Effector memory CD8-positive, alpha-beta T cell (primary cell): Measurements from ENCODE around the gene CRHR1.
A peak's percentile ranks its signal among the peaks of the same experiment; 100 is the strongest.

Source experiments
- ATAC-seq: fragments of 150-1000 bp; cut with Tn5 transposase; replicated peaks from 2 replicates; pipeline ENCODE4 v1.10.0; 2021; ENCODE audit warnings: mild to moderate bottlenecking, moderate library complexity
- DNase-seq, 3 experiments: peaks; one replicate each; pipeline ENCODE4 v3.0.0; 2021
- H3K27ac Mint-ChIP-seq, 2 donors: one replicate each; pipeline ENCODE4 v1.8.0; 2022; ENCODE audit warnings: mild to moderate bottlenecking in 2 of 2, mixed read lengths in 2 of 2, moderate library complexity in 2 of 2
- H3K27me3 Mint-ChIP-seq, 2 donors: one replicate each; pipeline ENCODE4 v1.8.0; 2022; ENCODE audit warnings: mixed read lengths in 2 of 2
- H3K36me3 Mint-ChIP-seq: one replicate; pipeline ENCODE4 v1.8.0; 2022; ENCODE audit warnings: mild to moderate bottlenecking, moderate library complexity, mixed read lengths; ENCODE audit not compliant: insufficient read depth
- H3K4me1 Mint-ChIP-seq, 2 donors: one replicate each; pipeline ENCODE4 v1.8.0; 2022; ENCODE audit warnings: low read depth in 2 of 2, mixed read lengths in 2 of 2
- H3K4me3 Mint-ChIP-seq, 2 donors: one replicate each; pipeline ENCODE4 v1.8.0; 2022; ENCODE audit warnings: mild to moderate bottlenecking in 2 of 2, mixed read lengths in 2 of 2, moderate library complexity in 2 of 2
- H3K9me3 Mint-ChIP-seq, 2 donors: one replicate each; pipeline ENCODE4 v1.8.0; 2022; ENCODE audit warnings: mixed read lengths in 2 of 2

The CRHR1 gene

GRCh38 chr17:45770632-45771270, 13.4 kb upstream of the CRHR1 start:
- Mint-ChIP-seq H3K27ac (no peak overlapping the region), H3K27me3 (peaks cover 64 to 89% of the 10 kb centered on the region in 2 donors), H3K4me1 (peaks cover 0 to 2% of the 10 kb centered on the region in 2 donors), H3K36me3 (no peaks in the 10 kb centered on the region), H3K9me3 (no peaks in the 10 kb centered on the region), H3K4me3 (no peak overlapping the region)
- DNase-seq, result no peak
- no peak for ATAC-seq

GRCh38 chr17:45771271-45771959, 12.7 kb upstream of the CRHR1 start:
- Mint-ChIP-seq H3K27me3 (peaks cover 64 to 89% of the 10 kb centered on the region in 2 donors), H3K4me3 (no peak overlapping the region), H3K9me3 (no peaks in the 10 kb centered on the region), H3K27ac (no peak overlapping the region), H3K4me1 (peaks cover 0 to 2% of the 10 kb centered on the region in 2 donors), H3K36me3 (no peaks in the 10 kb centered on the region)
- DNase-seq (no peak), ATAC-seq (no peak)

- H3K27me3 Mint-ChIP-seq, result peaks cover 69 to 89% of the 10 kb centered on the region in 2 donors
- DNase-seq (no peak), ATAC-seq (no peak)
- no peaks in the 10 kb centered on the region for H3K9me3 Mint-ChIP-seq
- H3K4me1 Mint-ChIP-seq, result peaks cover 0 to 2% of the 10 kb centered on the region in 2 donors
- no peaks in the 10 kb centered on the region for H3K36me3 Mint-ChIP-seq
- no peak overlapping the region for H3K27ac Mint-ChIP-seq
- no peak overlapping the region for H3K4me3 Mint-ChIP-seq
These were observed 9.0 kb upstream of the CRHR1 start for GRCh38 chr17:45775148-45775547.

- Mint-ChIP-seq H3K4me3 (no peak overlapping the region), H3K27me3 (peaks cover 69 to 89% of the 10 kb centered on the region in 2 donors), H3K9me3 (no peaks in the 10 kb centered on the region), H3K36me3 (no peaks in the 10 kb centered on the region), H3K4me1 (peaks cover 0 to 2% of the 10 kb centered on the region in 2 donors), H3K27ac (no peak overlapping the region)
- ATAC-seq, result no peak
- DNase-seq, result no peak
These were observed 8.5 kb upstream of the CRHR1 start for GRCh38 chr17:45775576-45776011.

- Mint-ChIP-seq H3K27ac (no peak overlapping the region), H3K9me3 (no peaks in the 10 kb centered on the region), H3K4me1 (no peaks in the 10 kb centered on the region), H3K27me3 (peaks cover 71 to 89% of the 10 kb centered on the region in 2 donors), H3K4me3 (no peak overlapping the region), H3K36me3 (no peaks in the 10 kb centered on the region)
- ATAC-seq (no peak), DNase-seq (no peak)
These were observed 7.2 kb upstream of the CRHR1 start for GRCh38 chr17:45776896-45777295.

- H3K9me3 Mint-ChIP-seq, result no peaks in the 10 kb centered on the region
- ATAC-seq (no peak), DNase-seq (no peak)
- no peak overlapping the region for H3K27ac Mint-ChIP-seq
- no peaks in the 10 kb centered on the region for H3K4me1 Mint-ChIP-seq
- H3K36me3 Mint-ChIP-seq, result no peaks in the 10 kb centered on the region
- no peak overlapping the region for H3K4me3 Mint-ChIP-seq
- H3K27me3 Mint-ChIP-seq, result peaks cover 76 to 92% of the 10 kb centered on the region in 2 donors
These were observed 6.7 kb upstream of the CRHR1 start for GRCh38 chr17:45777388-45777787.

- peaks cover 73 to 89% of the 10 kb centered on the region in 2 donors for H3K27me3 Mint-ChIP-seq
- peaks cover 0 to 4% of the 10 kb centered on the region in 2 donors for H3K4me1 Mint-ChIP-seq
- DNase-seq, result no peak
- no peaks in the 10 kb centered on the region for H3K9me3 Mint-ChIP-seq
- ATAC-seq, result no peak
- no peak overlapping the region for H3K27ac Mint-ChIP-seq
- H3K4me3 Mint-ChIP-seq, result no peak overlapping the region
- H3K36me3 Mint-ChIP-seq, result no peaks in the 10 kb centered on the region
These were observed 3.2 kb upstream of the CRHR1 start for GRCh38 chr17:45780921-45781320.

GRCh38 chr17:45782889-45783592, 1.1 kb upstream of the CRHR1 start:
- DNase-seq (peak in 1 of 3 experiments; percentile 12), ATAC-seq (peak; percentile 50)
- Mint-ChIP-seq H3K4me1 (peaks cover 0 to 4% of the 10 kb centered on the region in 2 donors), H3K4me3 (peak overlapping the region; percentile 64 to 65), H3K9me3 (no peaks in the 10 kb centered on the region), H3K27me3 (peaks cover 76 to 89% of the 10 kb centered on the region in 2 donors), H3K36me3 (no peaks in the 10 kb centered on the region), H3K27ac (peak overlapping the region in 1 of 2 donors; percentile 31)

- no peaks in the 10 kb centered on the region for H3K9me3 Mint-ChIP-seq
- ATAC-seq (no peak), DNase-seq (no peak)
- H3K4me1 Mint-ChIP-seq, result peaks cover 0 to 4% of the 10 kb centered on the region in 2 donors
- peak overlapping the region in 1 of 2 donors; percentile 31 for H3K27ac Mint-ChIP-seq
- H3K36me3 Mint-ChIP-seq, result no peaks in the 10 kb centered on the region
- peaks cover 76 to 89% of the 10 kb centered on the region in 2 donors for H3K27me3 Mint-ChIP-seq
- H3K4me3 Mint-ChIP-seq, result peak overlapping the region; percentile 64 to 65
These were observed 377 bp upstream of the CRHR1 start for GRCh38 chr17:45783593-45784292.

- H3K27me3 Mint-ChIP-seq, result peaks cover 78 to 89% of the 10 kb centered on the region in 2 donors
- H3K4me3 Mint-ChIP-seq, result peak overlapping the region; percentile 73 to 74
- no peaks in the 10 kb centered on the region for H3K36me3 Mint-ChIP-seq
- H3K4me1 Mint-ChIP-seq, result peaks cover 0 to 4% of the 10 kb centered on the region in 2 donors
- H3K9me3 Mint-ChIP-seq, result no peaks in the 10 kb centered on the region
- peak overlapping the region in 1 of 2 donors; percentile 32 for H3K27ac Mint-ChIP-seq
- DNase-seq (peak; percentile 4 to 24 (median 13)), ATAC-seq (peak; percentile 63)
These were observed 790 bp downstream of the CRHR1 start for GRCh38 chr17:45784741-45785479.

GRCh38 chr17:45785480-45786193, 1.5 kb downstream of the CRHR1 start:
- Mint-ChIP-seq H3K27me3 (peaks cover 76 to 89% of the 10 kb centered on the region in 2 donors), H3K27ac (no peak overlapping the region), H3K36me3 (no peaks in the 10 kb centered on the region), H3K4me1 (peaks cover 0 to 4% of the 10 kb centered on the region in 2 donors), H3K4me3 (peak overlapping the region; percentile 73 to 74), H3K9me3 (no peaks in the 10 kb centered on the region)
- ATAC-seq, result no peak
- DNase-seq, result no peak

- ATAC-seq, result no peak
- H3K4me1 Mint-ChIP-seq, result peaks cover 0 to 4% of the 10 kb centered on the region in 2 donors
- no peaks in the 10 kb centered on the region for H3K9me3 Mint-ChIP-seq
- H3K4me3 Mint-ChIP-seq, result peak overlapping the region in 1 of 2 donors; percentile 74
- no peak overlapping the region for H3K27ac Mint-ChIP-seq
- H3K27me3 Mint-ChIP-seq, result peaks cover 76 to 89% of the 10 kb centered on the region in 2 donors
- no peaks in the 10 kb centered on the region for H3K36me3 Mint-ChIP-seq
- DNase-seq, result no peak
These were observed 2.2 kb downstream of the CRHR1 start for GRCh38 chr17:45786349-45786748.
